Measurements from ENCODE around the gene PACS2.

PACS2 gene

DNA sequence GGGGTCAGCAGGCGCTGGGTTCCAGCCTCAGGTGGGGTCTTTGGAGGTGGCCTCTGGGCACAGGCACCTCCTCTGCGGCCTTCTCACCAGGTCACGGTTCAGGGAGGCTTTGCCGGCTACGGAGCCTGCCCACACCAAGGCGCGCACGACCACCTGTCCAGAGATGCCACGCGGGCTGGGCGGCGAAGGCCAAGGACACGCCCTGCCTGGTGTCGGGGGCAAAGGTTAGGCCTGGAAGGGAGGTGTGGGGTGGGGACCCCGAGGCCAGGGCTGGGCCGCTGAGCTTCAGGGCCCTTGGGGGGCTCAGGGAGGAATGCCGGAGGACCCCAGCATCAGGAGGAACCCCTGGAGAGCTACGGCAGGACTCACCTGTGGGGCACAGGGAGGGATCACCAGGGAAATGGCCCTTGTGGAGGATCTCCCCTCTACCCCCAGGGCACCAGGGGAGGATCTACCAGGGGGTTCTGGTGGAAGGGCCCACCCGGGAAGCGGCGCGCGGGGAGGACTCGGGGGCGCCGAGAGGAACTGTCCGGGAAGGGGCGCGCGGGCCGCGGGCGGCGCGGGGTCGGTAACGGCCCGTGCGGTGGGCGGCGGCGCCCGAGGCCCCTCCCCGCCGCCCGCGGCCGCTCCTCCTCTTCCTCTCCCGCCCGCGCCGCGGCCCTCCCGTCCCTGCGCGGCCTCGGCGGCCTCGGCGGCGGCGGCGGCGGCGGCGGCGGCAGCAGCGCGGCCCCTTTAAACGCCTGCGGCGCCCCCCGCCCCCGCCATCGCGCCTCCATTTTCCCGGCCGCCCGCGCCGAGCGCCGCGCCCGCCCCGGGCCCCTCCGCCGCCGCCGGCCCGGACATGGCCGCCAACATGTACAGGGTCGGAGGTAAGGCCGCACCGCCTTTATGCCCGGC is 104.9 kb downstream of the PACS2 start, which contains the start of gene MTA1:
Gene MTA1, plus strand, starts transcription at position 633 of the 897 bp plus-strand sequence. Its CDS starts 209 bp downstream, at position 842.
- peak in 1 of 2 donors; percentile 34 for DNase-seq (ENCODE audit: extremely low read depth in 1 of 2, low read depth in 1 of 2)

DNA sequence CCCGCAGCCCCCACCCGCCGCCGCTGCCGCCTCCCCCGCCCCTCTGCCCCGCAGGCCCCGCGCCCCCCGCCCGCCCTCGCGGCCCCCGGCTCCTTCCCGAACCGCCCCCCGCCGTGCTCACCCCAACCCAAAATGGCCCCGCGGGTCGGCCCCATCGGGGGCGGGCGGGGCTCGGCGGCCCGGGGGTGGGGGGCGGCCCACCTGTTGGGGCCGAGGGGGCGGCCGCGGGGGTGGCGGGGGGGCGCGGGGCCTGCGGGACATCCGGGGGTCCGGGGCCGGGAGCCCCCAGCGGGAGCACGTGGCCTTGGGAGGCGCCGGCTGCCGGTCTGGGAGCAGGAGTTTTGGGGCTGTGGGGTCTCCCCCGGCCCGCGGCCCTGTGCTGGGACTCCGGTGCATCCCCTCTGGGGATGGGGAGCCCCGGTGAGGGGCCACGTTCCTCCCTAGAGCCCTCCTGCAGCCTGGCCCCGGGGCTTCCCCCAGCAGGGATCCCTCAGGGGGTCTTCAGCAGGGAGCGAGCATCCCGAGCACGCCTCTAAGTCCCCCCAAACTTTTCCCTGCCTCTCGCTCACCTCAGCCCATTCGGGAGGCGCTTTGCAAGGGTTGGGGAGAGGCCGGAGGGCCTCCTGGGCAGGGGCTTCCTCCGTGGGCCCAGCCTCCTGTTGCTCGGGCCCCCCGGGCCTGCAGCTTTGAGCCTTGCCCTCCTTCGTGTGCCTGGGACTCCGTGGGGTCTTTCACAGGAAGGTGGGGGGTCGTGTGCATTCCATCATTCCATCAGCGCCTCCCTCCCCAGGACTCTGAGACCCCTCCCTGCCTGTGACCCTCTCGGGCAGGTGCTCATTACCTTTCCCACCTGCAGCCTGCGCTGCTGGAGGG is 105.8 kb downstream of the PACS2 start:
- DNase-seq (ENCODE audit: extremely low read depth in 1 of 2, low read depth in 1 of 2), result no peak

DNA sequence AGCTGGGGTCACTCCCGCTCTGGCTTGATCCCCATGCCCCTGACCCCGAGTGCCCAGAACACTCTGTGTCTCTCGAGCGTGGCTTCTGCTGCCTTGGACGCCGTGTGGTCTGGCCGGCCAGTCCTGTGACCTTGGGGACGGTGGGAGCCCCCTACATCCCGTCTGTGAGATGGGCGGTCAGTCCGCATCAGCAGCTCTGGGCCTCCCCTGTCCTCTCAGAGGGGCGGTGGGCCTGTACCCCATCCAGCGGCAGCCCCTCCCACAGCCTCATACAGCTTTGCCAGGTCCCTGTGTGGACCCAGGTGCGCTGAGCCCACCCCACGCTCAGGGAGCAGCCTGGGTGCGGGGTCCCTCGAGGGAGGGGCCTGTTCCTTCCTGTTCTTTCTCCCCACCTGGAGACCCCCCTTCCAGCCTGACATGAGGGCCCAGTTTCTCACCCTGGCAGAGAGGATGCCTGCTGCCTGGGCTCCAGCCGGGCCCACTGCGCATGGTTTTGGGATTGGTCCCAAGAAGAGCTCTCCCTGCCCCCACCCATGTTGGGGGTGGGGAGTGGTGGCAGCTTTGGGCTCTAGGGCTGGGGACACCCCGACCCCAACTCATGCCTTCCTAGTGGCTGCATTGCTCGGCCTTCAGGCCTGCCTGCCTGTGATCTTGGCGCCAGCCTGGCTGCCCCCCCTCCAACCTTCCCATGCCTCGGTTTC is 106.6 kb downstream of the PACS2 start:
- DNase-seq (ENCODE audit: extremely low read depth in 1 of 2, low read depth in 1 of 2), result no peak

DNA sequence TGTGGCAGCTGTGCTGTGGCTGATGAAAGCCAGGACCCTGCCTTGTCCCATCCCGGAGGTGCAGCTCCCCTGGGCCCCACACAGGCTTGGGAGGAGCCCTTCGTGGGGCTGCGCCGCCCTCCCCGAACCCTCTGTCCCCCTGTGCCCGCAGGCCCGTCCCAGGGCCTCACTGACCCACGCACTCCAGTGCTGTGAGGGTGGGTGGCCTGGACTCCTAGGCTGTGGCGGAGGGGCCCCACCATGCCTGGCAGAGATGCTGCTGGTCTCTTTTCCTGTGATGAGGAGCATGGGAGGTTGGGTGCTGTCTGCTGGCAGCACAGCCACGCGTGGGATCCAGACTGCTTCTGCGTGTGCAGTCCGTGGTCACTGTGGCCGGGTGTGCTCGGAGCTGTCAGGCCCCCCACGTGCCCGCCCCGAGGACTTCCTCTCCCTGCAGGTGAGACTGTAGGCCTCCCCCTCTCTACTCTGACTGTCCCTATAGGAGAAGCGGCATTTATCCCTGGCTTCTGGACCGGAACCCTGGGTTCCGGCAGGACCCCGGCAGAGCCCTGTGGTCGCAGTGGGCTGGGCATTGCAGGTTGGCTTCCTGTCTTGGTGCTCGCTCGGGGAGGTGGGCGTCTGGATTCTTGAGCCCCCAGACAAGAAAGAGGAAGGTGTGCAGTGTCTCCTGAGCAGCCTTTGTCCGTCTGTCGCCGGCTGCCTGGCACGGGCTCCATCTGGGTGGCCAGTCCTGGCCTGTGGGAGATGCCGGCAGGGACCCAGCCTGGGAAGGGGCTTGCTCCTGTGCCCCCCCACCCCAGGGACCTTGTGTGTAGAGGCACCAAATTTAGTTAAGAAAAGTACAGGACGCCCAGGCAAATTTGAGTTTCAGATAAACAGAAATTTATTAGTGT is 107.4 kb downstream of the PACS2 start:
- DNase-seq (ENCODE audit: extremely low read depth in 1 of 2, low read depth in 1 of 2), result no peak

DNA sequence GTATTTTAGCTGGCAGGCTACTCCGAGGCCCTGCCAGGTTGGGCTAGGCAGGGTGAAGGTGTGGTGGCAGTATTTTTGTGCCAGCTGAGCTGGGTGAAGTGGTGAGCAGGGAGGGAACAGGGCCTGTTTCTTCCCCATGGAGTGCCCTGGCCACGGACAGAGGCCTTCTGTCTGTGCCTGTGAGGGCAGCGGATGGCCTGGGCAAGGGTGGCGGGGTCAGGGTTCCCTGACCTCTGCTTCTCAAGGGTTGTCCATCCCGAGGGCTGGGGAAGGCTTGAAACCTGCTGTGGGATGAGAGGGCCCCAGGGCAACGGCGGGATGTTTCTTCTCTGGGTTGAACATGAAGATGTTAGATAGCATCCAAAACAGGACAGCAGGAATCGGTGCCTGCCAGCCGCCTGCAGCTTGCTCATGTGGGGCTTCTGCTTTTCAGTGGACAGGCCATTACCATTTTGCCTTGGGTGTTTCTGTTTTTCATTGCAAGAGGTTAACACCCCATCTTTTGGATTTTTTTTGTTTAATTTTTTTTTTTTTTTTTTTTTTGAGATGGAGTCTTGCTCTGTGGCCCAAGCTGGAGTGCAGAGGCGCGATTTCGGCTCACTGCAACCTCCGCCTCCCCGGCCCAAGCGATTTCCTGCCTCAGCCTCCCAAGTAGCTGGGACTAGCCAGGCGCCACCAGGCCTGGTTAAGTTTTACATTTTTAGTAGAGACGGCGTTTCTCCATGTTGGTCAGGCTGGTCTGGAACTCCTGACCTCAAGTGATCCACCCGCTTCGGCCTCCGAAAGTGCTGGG is 108.3 kb downstream of the PACS2 start:
- DNase-seq (ENCODE audit: extremely low read depth in 1 of 2, low read depth in 1 of 2), result no peak

DNA sequence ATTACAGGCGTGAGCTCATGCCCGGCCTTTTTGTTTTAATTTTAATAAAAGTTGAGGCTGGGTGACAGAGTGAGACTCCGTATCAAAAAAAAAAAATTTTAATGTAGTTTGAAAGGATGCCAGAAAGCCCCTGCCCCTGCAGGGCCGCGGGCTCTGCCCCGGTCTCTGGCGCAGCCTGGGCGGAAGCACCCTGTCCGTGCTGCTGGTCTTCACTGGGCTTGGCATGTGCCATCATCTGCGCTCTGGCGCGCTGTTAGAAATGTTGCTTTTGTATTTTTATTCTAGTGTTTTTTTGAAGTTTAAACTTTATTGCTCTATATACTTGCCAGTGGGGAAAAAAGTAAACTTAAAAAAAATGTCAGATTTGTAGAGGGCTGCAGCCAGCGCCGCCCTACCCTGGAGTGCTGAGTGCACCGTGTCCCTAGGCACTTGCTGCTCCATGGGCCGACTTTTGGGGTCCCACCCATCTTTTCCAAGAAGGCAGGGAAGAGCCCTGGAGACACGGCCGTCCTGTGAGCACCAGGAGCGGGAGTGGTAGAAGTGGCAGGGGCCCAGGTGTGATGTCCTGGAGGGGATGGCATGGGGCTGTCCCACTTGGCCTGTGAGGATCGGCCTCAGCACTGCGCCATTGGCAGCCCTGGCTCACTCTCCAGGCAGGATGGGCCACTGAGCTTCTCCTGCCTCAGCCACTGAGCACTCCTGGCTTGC is 109.1 kb downstream of the PACS2 start:
- DNase-seq (ENCODE audit: extremely low read depth in 1 of 2, low read depth in 1 of 2), result no peak

DNA sequence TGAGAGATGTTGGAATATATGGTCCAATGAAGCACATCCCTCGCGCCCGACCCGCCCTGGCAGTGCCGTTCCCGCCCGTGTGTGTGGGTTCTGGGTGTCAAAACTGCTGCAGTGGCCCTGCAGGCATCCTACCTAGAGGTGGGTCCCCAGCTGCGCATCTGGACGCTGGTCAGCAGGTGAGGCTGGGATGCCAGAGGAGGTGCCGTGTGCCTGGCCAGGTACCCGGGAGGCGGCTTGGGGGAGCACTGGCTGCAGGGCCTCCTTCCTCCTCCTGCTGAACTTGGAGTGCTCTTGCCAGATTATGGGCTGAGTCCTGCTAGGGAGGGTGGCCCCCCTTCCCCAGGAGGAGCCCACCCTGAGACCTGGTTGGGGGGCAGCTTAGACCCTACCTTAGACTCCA is 110.3 kb downstream of the PACS2 start:
- DNase-seq (ENCODE audit: extremely low read depth in 1 of 2, low read depth in 1 of 2), result no peak

DNA sequence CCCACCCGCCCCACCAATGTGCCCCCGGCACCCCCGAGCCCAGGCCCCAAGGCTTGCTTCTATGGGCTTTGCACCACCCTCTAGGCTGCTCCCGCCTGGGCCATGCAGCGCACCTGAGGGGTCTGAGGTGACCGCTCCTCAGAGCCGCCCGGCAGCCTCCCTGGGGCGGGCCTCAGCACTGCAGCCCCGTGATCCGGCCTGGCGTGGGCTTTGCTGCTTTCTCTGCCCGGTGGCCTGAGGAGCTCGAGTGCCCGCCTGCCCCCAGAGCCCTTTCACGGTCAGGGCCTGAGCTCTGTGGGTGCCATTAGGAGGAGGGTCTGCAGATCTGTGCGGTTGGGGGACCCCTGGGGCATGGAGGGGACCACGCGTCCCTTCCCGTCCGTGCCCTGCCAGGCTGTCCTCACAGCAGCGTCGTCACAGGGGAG is 111.3 kb downstream of the PACS2 start:
- DNase-seq (ENCODE audit: extremely low read depth in 1 of 2, low read depth in 1 of 2), result no peak

DNA sequence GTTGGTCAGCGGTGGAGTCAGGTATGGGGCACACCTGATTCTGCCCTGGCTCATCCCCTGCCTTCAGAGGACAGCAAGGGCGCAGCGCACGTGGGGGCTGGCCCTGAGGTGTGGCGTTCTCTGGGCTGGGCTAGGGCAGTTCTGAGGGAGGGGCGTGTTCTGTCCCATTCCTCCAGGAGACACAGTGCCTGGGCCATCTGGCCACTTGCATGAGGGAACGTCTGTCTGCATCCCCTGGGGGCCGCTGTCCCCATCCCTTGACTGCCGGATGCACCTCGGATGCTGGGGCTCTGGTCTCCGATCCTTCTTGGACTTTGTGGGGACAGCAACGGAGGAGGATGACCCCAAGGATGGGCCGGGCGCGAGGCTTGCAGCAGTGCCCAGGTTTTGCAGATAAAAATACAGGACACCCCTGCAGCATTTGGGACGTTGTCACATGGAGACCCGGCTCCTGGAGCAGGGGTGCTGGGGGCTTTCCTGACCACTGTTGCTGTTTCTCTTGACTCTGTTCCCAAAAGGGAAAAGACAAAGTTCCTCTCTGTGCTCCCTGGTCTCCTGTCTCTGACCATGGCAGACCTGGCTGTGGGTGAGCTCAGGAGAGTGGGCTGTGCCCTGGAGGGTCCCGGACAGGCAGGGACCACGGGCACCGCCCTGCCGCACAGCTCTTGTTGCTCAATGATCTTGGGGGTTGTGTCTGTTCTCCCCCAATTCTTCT is 112.0 kb downstream of the PACS2 start:
- no peak for DNase-seq (ENCODE audit: extremely low read depth in 1 of 2, low read depth in 1 of 2)

DNA sequence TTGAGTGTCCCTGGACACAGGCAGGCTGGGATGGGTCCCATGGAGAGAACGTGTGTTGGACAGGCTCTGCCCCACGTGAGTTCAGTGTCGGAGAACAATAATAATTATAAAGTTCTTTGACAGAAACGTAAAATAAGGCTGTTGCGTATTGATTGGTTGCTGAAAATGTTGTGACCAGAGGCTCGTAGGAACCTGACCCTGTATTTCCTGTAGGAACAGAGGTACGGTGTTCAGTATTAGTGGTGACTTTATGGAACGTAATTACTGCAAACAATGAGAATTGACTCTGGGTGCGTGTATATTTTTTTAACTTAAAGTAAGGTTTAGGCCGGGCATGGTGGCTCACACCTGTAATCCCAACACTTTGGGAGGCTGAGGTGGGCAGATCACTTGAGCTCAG is 112.9 kb downstream of the PACS2 start:
- DNase-seq (ENCODE audit: extremely low read depth in 1 of 2, low read depth in 1 of 2), result no peak

DNA sequence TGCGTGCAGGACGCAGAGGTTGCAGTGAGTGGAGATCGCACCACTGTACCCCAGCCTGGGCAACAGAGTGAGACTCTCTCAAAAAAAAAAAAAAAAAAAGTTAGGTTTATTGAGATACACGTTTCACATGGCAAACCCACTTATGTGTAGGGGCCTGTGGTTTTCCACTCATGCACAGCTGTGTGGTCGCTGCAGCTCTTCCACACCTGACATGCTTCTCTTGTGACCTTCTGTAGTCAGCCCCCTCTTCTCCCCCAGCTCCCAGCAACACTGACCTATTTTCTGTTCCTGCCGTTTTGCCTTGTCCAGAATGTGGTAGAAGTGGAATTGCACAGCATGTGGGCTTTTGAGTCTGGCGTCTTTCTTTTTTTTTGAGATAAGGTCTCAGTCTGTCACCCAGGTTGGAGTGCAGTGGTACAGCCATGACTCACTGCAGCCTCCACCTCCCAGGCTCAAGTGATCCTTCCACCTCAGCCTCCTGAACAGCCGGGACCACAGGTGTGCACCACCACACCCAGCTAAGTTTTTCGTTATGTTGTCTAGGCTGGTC is 113.5 kb downstream of the PACS2 start:
- DNase-seq (ENCODE audit: extremely low read depth in 1 of 2, low read depth in 1 of 2), result no peak

DNA sequence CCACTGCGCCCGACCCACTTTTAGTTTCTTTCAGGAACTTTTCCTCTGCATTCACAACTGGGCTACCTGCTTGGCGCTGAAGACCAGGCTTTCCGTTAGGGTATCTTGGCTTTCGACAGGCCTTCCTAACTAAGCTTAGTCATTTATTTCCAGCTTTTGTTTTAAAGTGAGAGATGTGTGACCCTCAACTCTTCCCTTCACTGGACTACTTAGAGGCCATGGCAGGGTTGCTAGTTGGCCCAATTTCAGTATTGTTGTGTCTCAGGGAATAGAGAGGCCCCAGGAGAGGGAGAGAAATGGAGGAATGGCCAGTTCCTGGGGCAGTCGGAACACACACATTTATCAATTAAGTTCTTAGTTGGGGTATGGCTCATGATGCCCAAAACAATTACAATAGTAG is 115.5 kb downstream of the PACS2 start:
- DNase-seq (ENCODE audit: extremely low read depth in 1 of 2, low read depth in 1 of 2), result no peak

DNA sequence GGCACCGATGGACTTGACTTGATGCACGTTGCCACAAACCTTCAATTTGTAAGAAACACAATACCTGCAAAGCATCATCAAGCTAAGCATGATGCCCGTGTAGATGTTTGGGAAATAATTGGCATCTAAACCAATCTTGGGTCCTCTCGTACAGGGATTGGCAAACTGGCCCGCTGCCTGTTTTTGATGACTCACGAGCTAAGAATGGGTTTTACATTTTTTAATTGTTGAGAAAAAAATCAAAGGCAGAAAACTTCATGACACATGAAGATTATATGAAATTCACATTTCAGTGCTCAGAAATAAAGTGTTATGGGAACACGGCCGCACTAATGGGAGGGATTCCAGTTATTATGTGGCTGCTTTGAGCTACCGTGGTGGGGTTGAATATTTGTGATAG is 116.0 kb downstream of the PACS2 start:
- DNase-seq (ENCODE audit: extremely low read depth in 1 of 2, low read depth in 1 of 2), result no peak

DNA sequence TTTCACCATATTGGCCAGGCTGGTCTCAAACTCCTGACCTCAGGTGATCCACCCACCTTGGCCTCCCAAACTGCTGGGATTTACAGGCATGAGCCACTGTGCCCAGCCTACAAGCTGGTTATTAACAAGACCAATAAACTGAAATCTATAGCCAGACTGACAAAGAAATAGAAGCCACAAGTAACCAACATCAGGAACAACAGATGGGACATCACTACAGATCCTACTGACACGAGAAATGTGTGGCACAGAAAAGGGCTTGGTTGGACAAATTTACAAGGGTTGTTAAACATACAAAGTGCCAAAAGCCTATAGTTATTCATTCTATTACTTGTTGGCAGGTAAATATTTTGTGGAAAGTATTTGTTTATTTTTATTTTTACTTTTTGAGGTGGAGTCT is 116.7 kb downstream of the PACS2 start:
- no peak for DNase-seq (ENCODE audit: extremely low read depth in 1 of 2, low read depth in 1 of 2)

DNA sequence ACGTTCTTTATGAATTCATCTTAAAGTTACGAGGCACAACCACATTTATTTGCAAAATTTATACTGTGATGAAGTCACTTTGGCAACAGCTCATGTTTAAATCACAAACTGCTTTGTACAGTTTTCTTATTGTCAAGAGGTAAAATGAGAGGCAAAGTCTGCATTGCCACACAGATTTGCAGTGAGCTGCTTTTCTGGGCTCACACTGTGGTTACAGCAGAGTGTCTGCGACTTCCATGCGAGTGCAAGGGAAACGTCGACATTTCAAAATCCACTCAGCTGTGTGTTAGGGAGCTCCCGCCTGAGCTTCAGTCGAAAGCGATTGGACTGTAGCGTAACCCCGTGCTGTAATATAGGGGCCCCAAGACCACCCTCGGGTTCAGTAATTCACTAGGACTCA is 118.1 kb downstream of the PACS2 start:
- no peak for DNase-seq (ENCODE audit: extremely low read depth in 1 of 2, low read depth in 1 of 2)

DNA sequence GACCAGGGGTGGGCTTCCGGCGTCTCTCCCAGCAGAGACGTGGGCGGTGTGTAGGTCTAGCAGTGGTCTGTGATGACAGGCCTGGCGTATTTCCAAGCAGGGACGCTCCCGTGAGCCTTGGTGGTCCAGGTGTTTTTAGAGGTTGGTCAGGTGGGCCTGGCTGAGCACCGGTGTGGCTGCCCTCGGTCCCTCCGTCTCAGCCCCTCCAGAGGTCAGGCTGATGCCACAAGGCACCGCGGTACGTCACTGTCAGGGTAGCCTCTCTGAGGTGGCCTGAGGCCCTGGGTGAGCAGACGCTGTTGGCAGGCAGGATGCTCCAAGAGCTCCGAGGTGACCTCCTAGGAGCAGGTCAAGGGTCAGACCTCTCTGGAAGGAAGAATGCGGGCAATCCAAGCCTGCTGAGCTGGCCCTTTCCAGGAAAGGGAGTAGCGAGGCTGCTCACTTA is 118.6 kb downstream of the PACS2 start:
- DNase-seq (ENCODE audit: extremely low read depth in 1 of 2, low read depth in 1 of 2), result no peak

DNA sequence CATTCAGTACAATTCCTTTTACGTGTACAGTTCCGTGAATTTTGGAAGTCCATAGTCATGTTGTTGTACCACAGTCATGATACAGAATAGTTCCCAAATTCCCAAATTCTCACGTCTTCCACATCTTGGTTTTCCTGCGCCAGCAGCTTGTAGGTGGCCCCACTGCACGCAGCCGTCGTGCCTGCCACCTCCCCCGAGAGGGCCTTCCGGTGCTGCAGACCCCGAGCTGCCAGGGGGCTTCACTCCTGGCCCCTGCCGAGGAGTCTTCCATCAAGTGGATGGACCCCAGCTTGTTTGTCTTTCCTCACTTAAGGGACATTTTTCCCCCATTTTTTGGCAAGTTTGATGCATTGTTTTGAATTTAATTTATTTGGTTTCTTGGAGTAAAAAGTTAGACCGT is 121.9 kb downstream of the PACS2 start:
- DNase-seq (ENCODE audit: extremely low read depth in 1 of 2, low read depth in 1 of 2), result no peak
